ENCODE measurements around the gene ZNF678. TPM values are rescaled to one million over a fixed set of nuclear protein-coding genes. Genes with fewer than 3 reads are reported as not detected.
"Not testable (repeated sequence)": the region's sequence is repeated elsewhere in the genome, so short reads cannot be mapped to it uniquely, and the experiment has no call there.

Gene ZNF678
- total RNA-seq, 1 experiment from 2014 or later: 19.6 TPM

- no peaks in the 10 kb centered on the region for H3K9me2 ChIP-seq (replicated peaks; ENCODE audit: insufficient read depth, low read length)
- H3K9me3 ChIP-seq (ENCODE audit: low read length): no peaks in the 10 kb centered on the region; the same call in 1 of the 2 replicates
- no peaks in the 10 kb centered on the region for H3K4me1 ChIP-seq (ENCODE audit: low read length)
- H3K79me2 ChIP-seq (ENCODE audit: low read length): no peaks in the 10 kb centered on the region
- DNase-seq: no peak
- no peak overlapping the region for H3K4me3 ChIP-seq (ENCODE audit: low read length)
- no peak overlapping the region for H3K27ac ChIP-seq (ENCODE audit: low read length)
- H3K36me3 ChIP-seq (ENCODE audit: insufficient read depth, low read length): no peaks in the 10 kb centered on the region
- no peak overlapping the region for H3K4me2 ChIP-seq (ENCODE audit: low read depth, low read length, poor library complexity, severe bottlenecking)
- H4K20me1 ChIP-seq (ENCODE audit: insufficient read depth, low read depth, low read length): no peaks in the 10 kb centered on the region
- H3K27me3 ChIP-seq (ENCODE audit: low read length): 0 out of 2 replicates have a peak, but pooled peaks cover 5% of the 10 kb centered on the region
- no peak overlapping the region for H2AFZ ChIP-seq (ENCODE audit: low read length)
- H3K9ac ChIP-seq (ENCODE audit: low read length): no peak overlapping the region
Observed at GRCh38 chr1:227685807-227686206, 122.5 kb downstream of the ZNF678 start.

DNA sequence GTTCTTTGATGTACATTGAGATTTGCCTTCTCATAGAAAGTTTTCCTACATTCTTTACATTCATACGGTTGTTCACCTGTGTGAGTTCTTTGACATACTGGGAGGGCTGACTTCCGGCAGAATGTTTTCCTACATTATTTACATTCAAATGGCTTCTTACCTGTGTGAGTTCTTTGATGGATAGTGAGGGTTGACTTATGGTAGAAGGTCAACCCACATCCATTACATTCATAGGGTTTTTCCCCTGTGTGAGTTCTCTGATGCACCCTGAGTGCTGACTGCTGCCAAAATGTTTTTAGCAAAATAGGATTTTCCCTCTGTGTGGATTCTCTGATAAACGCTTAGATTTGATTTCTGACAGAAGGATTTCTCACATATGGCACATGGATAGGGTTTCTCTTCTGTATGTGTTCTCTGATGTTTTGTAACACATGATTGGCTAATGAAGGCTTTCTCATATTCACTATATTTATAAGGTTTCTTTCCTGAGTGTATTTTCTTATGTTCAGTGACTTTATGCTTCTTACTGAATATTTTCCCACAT, 134.0 kb downstream of the ZNF678 start:
- Histone ChIP-seq H3K79me2 (ENCODE audit: low read length) (no peaks in the 10 kb centered on the region), H3K9me2 (replicated peaks; ENCODE audit: insufficient read depth, low read length) (no peaks in the 10 kb centered on the region), H3K27me3 (ENCODE audit: low read length) (peaks cover 5% of the 10 kb centered on the region; the same call in 1 of the 2 replicates), H3K4me3 (ENCODE audit: low read length) (no peak overlapping the region), H3K27ac (ENCODE audit: low read length) (no peak overlapping the region), H3K9ac (ENCODE audit: low read length) (no peak overlapping the region), H3K36me3 (ENCODE audit: insufficient read depth, low read length) (no peaks in the 10 kb centered on the region; the same call in 1 of the 2 replicates), H3K4me1 (ENCODE audit: low read length) (no peaks in the 10 kb centered on the region), H2AFZ (ENCODE audit: low read length) (no peak overlapping the region), H3K4me2 (ENCODE audit: low read depth, low read length, poor library complexity, severe bottlenecking) (no peak overlapping the region), H3K9me3 (ENCODE audit: low read length) (peaks cover 19% of the 10 kb centered on the region), H4K20me1 (ENCODE audit: insufficient read depth, low read depth, low read length) (no peaks in the 10 kb centered on the region)
- DNase-seq: no peak

GRCh38 chr1:227701631-227702030, 138.3 kb downstream of the ZNF678 start:
- H2AFZ ChIP-seq (ENCODE audit: low read length); H3K9me2 ChIP-seq (replicated peaks; ENCODE audit: insufficient read depth, low read length): not testable (repeated sequence)

DNA sequence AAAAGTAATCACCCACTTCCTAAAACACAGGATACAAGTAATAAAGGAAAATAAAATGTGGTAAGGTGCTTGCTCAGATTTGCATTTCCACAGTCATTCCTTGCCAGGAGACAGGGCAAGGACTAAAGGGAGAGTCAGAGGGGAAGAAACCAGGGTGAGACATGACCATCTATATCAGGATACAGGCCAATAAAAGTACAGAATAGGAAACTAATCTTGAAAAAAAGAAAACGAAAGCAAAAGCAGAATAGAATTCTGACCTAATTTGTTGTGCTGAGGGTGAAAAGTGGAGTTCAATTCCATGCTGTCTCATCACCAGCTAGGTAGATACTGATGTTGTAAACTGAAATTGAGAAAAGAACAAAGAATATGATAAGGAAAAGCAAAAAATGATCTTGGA, 144.5 kb downstream of the ZNF678 start:
- Histone ChIP-seq H3K9me3 (ENCODE audit: low read length) (no peaks in the 10 kb centered on the region), H3K4me3 (ENCODE audit: low read length) (no peak overlapping the region), H3K9ac (ENCODE audit: low read length) (no peak overlapping the region), H3K36me3 (ENCODE audit: insufficient read depth, low read length) (no peaks in the 10 kb centered on the region), H3K27ac (ENCODE audit: low read length) (no peak overlapping the region), H4K20me1 (ENCODE audit: insufficient read depth, low read depth, low read length) (no peaks in the 10 kb centered on the region), H3K4me1 (ENCODE audit: low read length) (peaks cover 2% of the 10 kb centered on the region; the same call in 1 of the 2 replicates), H3K4me2 (ENCODE audit: low read depth, low read length, poor library complexity, severe bottlenecking) (peak overlapping the region; percentile 10), H3K79me2 (ENCODE audit: low read length) (no peaks in the 10 kb centered on the region), H2AFZ (ENCODE audit: low read length) (no peak overlapping the region; the same call in 1 of the 2 replicates), H3K9me2 (replicated peaks; ENCODE audit: insufficient read depth, low read length) (no peaks in the 10 kb centered on the region), H3K27me3 (ENCODE audit: low read length) (no peaks in the 10 kb centered on the region)
- no peak for DNase-seq

More at GRCh38 chr1:227701631-227702030, 138.3 kb downstream of the ZNF678 start:
- H3K27me3 ChIP-seq (ENCODE audit: low read length); DNase-seq; H3K27ac ChIP-seq (ENCODE audit: low read length); H3K4me1 ChIP-seq (ENCODE audit: low read length); H3K36me3 ChIP-seq (ENCODE audit: insufficient read depth, low read length); H3K4me3 ChIP-seq (ENCODE audit: low read length); H4K20me1 ChIP-seq (ENCODE audit: insufficient read depth, low read depth, low read length); H3K9ac ChIP-seq (ENCODE audit: low read length); H3K4me2 ChIP-seq (ENCODE audit: low read depth, low read length, poor library complexity, severe bottlenecking); H3K79me2 ChIP-seq (ENCODE audit: low read length): not testable (repeated sequence)
- H3K9me3 ChIP-seq (ENCODE audit: low read length): peaks cover 11% of the 10 kb centered on the region

GRCh38 chr1:227709451-227709850, 146.1 kb downstream of the ZNF678 start:
- Histone ChIP-seq H3K4me2 (ENCODE audit: low read depth, low read length, poor library complexity, severe bottlenecking) (no peak overlapping the region), H3K79me2 (ENCODE audit: low read length) (no peaks in the 10 kb centered on the region), H2AFZ (ENCODE audit: low read length) (no peak overlapping the region), H3K9ac (ENCODE audit: low read length) (no peak overlapping the region), H3K9me3 (ENCODE audit: low read length) (no peaks in the 10 kb centered on the region), H3K9me2 (replicated peaks; ENCODE audit: insufficient read depth, low read length) (no peaks in the 10 kb centered on the region), H3K4me1 (ENCODE audit: low read length) (peaks cover 2% of the 10 kb centered on the region; the same call in 1 of the 2 replicates), H3K36me3 (ENCODE audit: insufficient read depth, low read length) (no peaks in the 10 kb centered on the region), H3K27me3 (ENCODE audit: low read length) (no peaks in the 10 kb centered on the region), H3K27ac (ENCODE audit: low read length) (no peak overlapping the region), H4K20me1 (ENCODE audit: insufficient read depth, low read depth, low read length) (no peaks in the 10 kb centered on the region), H3K4me3 (ENCODE audit: low read length) (no peak overlapping the region)
- no peak for DNase-seq

DNA sequence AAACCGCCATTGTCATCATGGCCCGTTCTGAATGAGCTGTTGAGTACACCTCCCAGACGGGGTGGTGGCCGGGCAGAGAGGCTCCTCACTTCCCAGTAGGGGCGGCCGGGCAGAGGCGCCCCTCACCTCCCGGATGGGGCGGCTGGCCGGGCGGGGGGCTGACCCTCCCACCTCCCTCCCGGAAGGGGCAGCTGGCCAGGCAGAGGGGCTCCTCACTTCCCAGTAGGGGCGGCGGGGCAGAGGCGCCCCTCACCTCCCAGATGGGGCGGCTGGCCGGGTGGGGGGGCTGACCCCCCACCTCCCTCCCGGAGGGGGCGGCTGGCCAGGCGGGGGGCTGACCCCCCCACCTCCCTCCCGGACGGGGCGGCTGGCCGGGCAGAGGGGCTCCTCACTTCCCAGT, 147.1 kb downstream of the ZNF678 start:
- H3K9me2 ChIP-seq (replicated peaks; ENCODE audit: insufficient read depth, low read length); H3K27ac ChIP-seq (ENCODE audit: low read length); H3K4me2 ChIP-seq (ENCODE audit: low read depth, low read length, poor library complexity, severe bottlenecking); H2AFZ ChIP-seq (ENCODE audit: low read length); H3K9me3 ChIP-seq (ENCODE audit: low read length); H3K9ac ChIP-seq (ENCODE audit: low read length); H3K79me2 ChIP-seq (ENCODE audit: low read length); H4K20me1 ChIP-seq (ENCODE audit: insufficient read depth, low read depth, low read length); H3K4me1 ChIP-seq (ENCODE audit: low read length); H3K27me3 ChIP-seq (ENCODE audit: low read length); DNase-seq; H3K36me3 ChIP-seq (ENCODE audit: insufficient read depth, low read length); H3K4me3 ChIP-seq (ENCODE audit: low read length): not testable (repeated sequence)

DNA sequence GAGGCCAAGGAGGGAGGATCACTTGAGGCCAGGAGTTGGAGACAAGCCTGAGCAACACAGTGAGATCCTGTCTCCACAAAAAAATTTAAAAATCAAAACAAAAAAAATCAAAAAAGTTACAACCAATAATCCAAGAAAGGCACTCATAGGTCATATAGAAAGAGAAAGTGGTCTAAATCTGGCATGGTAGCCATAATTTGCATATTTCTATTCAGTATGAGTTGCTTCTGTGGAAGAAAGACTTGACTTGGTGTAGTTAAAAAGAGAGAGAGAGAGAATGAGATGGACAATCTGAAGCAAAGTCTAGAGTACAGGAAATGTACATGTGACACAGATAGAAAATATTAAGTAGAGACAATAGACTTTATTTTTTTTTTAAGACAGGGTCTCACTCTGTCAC, 149.3 kb downstream of the ZNF678 start:
- H2AFZ ChIP-seq (ENCODE audit: low read length): no peak overlapping the region
- no peak overlapping the region for H3K4me3 ChIP-seq (ENCODE audit: low read length)
- no peaks in the 10 kb centered on the region for H3K36me3 ChIP-seq (ENCODE audit: insufficient read depth, low read length)
- no peaks in the 10 kb centered on the region for H3K9me3 ChIP-seq (ENCODE audit: low read length)
- H3K27ac ChIP-seq (ENCODE audit: low read length): no peak overlapping the region
- H3K4me2 ChIP-seq (ENCODE audit: low read depth, low read length, poor library complexity, severe bottlenecking): no peak overlapping the region
- H3K4me1 ChIP-seq (ENCODE audit: low read length): peaks cover under 1% of the 10 kb centered on the region; the same call in 1 of the 2 replicates
- H3K9ac ChIP-seq (ENCODE audit: low read length): no peak overlapping the region
- H3K9me2 ChIP-seq (replicated peaks; ENCODE audit: insufficient read depth, low read length): no peaks in the 10 kb centered on the region
- DNase-seq: no peak
- H3K27me3 ChIP-seq (ENCODE audit: low read length): no peaks in the 10 kb centered on the region
- H3K79me2 ChIP-seq (ENCODE audit: low read length): no peaks in the 10 kb centered on the region
- H4K20me1 ChIP-seq (ENCODE audit: insufficient read depth, low read depth, low read length): no peaks in the 10 kb centered on the region

DNA sequence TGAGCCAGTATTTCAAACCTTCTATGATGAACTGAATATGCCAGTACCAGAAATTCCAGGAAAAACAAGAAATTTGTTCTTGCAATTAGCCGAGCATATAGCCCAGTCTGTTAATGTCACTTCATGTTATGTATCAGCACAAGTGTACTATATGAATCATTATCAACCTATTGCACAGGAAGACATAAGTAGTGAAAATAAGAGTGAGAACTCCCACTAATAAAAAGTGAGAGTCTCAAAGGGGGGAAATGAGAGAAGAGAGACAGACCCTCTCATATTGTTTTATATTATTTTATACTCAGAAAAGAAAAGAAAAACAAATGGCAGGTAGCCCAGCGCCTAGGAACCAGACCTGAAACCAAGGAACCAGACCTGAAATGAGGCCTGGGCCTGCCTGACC, 155.6 kb downstream of the ZNF678 start:
- DNase-seq: no peak
- Histone ChIP-seq H3K9me3 (ENCODE audit: low read length) (0 out of 2 replicates have a peak, but pooled peaks cover 3% of the 10 kb centered on the region), H3K4me2 (ENCODE audit: low read depth, low read length, poor library complexity, severe bottlenecking) (no peak overlapping the region), H3K9ac (ENCODE audit: low read length) (no peak overlapping the region), H4K20me1 (ENCODE audit: insufficient read depth, low read depth, low read length) (no peaks in the 10 kb centered on the region), H3K79me2 (ENCODE audit: low read length) (no peaks in the 10 kb centered on the region), H3K4me1 (ENCODE audit: low read length) (no peaks in the 10 kb centered on the region), H3K9me2 (replicated peaks; ENCODE audit: insufficient read depth, low read length) (no peaks in the 10 kb centered on the region), H2AFZ (ENCODE audit: low read length) (no peak overlapping the region), H3K36me3 (ENCODE audit: insufficient read depth, low read length) (no peaks in the 10 kb centered on the region; the same call in 1 of the 2 replicates), H3K4me3 (ENCODE audit: low read length) (no peak overlapping the region), H3K27ac (ENCODE audit: low read length) (no peak overlapping the region), H3K27me3 (ENCODE audit: low read length) (no peaks in the 10 kb centered on the region)

Measured in Karpas-422 (cell line).